Stimulated activated CD8-positive, alpha-beta memory T cell treated with anti-CD3 and anti-CD28 coated beads, Interleukin-7, amount 100 ng/mL, for 24 hours (primary cell): ENCODE results near the gene JUP.

Experiments used
- DNase-seq: peaks from one replicate; pipeline ENCODE4 v3.0.0-alpha.2; 2020; ENCODE audit warnings: low read depth

Gene JUP

GRCh38 chr17:41758601-41759000, 27.9 kb downstream of the JUP start:
- no peak for DNase-seq

GRCh38 chr17:41754066-41754465, 32.4 kb downstream of the JUP start:
- no peak for DNase-seq

- no peak for DNase-seq
These were observed 35.2 kb downstream of the JUP start for GRCh38 chr17:41751288-41751687.

GRCh38 chr17:41750862-41751261, 35.6 kb downstream of the JUP start:
- no peak for DNase-seq

GRCh38 chr17:41748275-41748674, 38.2 kb downstream of the JUP start:
- DNase-seq, result no peak

GRCh38 chr17:41741709-41742108, 44.8 kb downstream of the JUP start:
- no peak for DNase-seq

GRCh38 chr17:41740506-41740905, 46.0 kb downstream of the JUP start:
- DNase-seq, result no peak

- DNase-seq, result no peak
These were observed 46.7 kb downstream of the JUP start for GRCh38 chr17:41739661-41740352.

GRCh38 chr17:41738801-41739112, 47.8 kb downstream of the JUP start:
- DNase-seq, result no peak

GRCh38 chr17:41738077-41738800, 48.3 kb downstream of the JUP start:
- DNase-seq, result peak; percentile 59

- DNase-seq, result no peak
These were observed 48.9 kb downstream of the JUP start for GRCh38 chr17:41737680-41738023.

- no peak for DNase-seq
These were observed 49.4 kb downstream of the JUP start for GRCh38 chr17:41736983-41737679.

GRCh38 chr17:41735744-41736143, 50.8 kb downstream of the JUP start:
- no peak for DNase-seq

GRCh38 chr17:41734949-41735313, 51.6 kb downstream of the JUP start:
- no peak for DNase-seq

GRCh38 chr17:41734139-41734948, 52.2 kb downstream of the JUP start, which contains the start of gene HAP1:
TSS of gene HAP1 (minus strand) at chr17:41734643. CDS start at chr17:41734634, 9 bp downstream.
- no peak for DNase-seq

GRCh38 chr17:41733348-41734138, 53.0 kb downstream of the JUP start:
- DNase-seq, result no peak

GRCh38 chr17:41731836-41732235, 54.7 kb downstream of the JUP start:
- no peak for DNase-seq

GRCh38 chr17:41730479-41730878, 56.0 kb downstream of the JUP start:
- no peak for DNase-seq

- DNase-seq, result no peak
These were observed 58.5 kb downstream of the JUP start for GRCh38 chr17:41728056-41728455.

GRCh38 chr17:41725134-41725533, 61.4 kb downstream of the JUP start:
- DNase-seq, result no peak

- no peak for DNase-seq
These were observed 61.9 kb downstream of the JUP start for GRCh38 chr17:41724476-41725050.
